ENCODE results near the gene ITGAL.

GRCh38 chr16:30571445-30572322 lies 99.1 kb downstream of the ITGAL start, which contains the start of gene ZNF688:
- TF ChIP-seq POLR2A (IDR thresholded peaks at IDR 0.05; ENCODE audit: low read length) (peak; percentile 84), GATA1 (IDR thresholded peaks at IDR 0.05; ENCODE audit: low read depth, low read length) (no peak)
